ENCODE data around the gene GRIK3.

The GRIK3 gene

DNA sequence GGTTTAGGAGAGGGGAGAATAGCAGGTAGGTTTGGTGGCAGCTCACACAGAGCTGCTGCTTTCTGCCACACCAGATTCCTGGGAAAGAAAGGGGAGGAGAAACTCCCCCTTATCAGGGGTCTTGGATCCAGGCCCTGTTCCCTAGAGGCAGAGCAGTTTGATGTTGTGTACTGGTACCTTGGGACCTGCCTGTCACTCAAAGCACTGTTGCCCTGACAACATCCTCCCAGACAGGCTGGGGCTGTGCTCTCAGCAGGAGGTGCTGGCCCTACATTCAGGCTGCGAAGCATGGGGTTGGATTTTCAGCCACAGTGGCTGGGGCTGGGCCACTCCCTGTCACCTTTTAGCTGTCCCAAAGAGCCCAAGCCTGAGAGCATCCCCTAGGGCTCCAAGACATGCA, 188.0 kb downstream of the GRIK3 start:
- DNase-seq: no peak

DNA sequence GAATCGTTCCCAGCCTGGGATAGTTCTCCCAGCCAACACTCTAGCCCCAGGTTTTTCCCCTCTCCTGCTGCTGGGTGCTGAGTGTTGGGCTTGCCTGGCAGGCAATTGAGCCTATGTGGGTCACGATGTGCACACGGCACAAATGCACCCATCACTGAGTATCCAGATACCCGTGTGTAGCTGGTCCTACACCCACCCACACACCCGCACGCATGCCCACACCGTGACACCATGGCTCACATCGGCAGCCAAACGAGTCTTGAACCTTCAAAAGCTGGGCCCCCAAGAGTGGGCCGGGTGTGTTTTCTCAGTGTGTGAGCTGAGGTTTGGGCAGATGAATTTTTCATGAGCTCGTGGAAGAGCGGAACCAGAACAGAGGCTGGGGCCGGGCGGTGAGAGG, 188.5 kb downstream of the GRIK3 start:
- no peak for DNase-seq

DNA sequence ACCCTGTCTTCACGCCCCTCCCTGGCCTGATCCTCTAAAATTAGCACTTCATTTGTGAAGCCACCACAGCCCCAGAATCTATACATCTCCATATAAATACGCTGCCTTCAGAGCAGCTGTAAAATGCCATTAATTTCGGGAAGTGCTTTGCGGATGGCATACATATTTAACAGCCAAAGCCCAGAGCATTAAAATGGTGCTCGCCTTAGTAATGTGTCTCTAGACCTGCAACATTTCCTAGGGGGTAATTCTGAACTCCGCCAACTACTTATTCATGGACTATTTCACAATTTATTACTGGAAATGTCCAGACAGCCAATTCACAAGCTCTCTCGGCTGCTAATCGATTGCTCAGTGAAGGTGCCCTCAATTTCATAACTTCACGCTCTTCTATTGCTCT, 189.4 kb downstream of the GRIK3 start:
- DNase-seq: no peak

DNA sequence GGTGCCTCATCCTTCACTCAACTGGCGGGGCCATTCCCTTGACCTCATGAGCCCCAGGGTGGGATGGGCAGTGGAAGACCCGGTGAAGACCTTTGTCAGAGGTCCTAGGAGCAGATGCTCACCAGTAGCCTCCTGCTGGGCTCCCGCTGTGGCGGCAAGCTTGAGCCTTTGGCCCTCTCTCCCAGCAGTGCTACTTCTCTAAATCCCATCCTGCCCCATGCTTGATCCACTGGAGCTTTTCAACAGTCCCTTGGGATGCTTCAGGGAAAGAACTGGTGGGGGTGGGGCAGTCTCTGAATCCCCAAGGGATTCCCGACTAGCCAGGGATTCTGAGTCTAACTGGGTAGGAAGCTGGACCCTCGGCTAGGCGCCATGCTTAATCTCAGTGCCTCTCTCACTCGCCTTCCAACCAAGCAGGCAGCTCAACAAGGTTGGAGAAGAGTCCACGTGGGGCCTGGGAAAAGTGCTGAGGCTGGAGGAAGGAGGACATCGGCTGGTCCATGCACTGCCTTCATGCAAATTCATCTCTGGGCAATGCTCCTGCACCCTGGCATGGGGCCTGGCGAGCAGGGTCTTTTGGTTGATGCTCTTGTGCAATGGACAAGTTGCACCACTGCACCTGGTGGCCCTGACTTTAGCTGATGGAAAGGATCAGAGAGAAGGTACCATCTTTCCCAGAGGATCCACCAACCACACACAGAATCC, 190.3 kb downstream of the GRIK3 start:
- DNase-seq: no peak

DNA sequence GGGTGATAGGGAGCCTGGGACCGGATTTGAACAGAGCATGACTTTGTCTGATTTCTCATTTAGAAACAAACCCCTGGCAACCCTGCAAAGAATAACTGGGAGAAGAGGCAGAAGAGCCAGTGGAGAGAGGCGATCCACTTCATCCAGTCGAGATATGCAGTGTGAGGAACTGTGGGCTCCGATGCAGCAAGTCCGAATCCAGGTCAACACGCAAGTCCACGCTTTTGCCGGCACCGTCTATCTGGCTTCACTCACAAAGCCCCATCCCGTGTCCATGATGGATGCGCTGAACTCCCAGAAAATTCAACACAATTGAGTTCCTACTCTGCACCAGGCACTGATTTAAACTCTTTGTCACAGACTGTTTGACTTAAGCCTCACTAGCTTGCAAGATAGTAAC, 191.3 kb downstream of the GRIK3 start:
- no peak for DNase-seq

GRCh38 chr1:36842448-36842847, 191.9 kb downstream of the GRIK3 start:
- DNase-seq: no peak

GRCh38 chr1:36839485-36839884, 194.8 kb downstream of the GRIK3 start:
- DNase-seq: no peak

DNA sequence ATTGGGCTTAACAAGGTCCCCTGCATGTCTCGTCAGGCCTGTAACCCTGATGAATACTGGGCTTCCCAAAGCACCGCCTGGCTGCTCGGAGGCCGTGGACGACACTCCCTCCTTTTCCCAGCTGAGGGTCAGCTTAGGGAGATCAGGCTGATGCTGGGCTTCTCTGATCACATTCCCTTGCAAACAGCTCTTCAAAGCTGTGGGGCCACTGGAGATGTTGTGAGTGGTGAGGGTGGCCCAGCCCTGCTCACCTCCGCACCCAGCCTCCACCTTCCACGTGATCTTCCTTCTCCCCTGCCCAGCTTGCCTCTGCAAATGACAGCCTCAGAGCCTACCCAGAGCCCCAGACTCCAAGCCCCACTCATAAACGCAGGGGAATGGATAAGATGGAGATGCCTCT, 195.4 kb downstream of the GRIK3 start:
- no peak for DNase-seq

GRCh38 chr1:36836916-36837315, 197.4 kb downstream of the GRIK3 start:
- no peak for DNase-seq

- no peak for DNase-seq
Measured at GRCh38 chr1:36836196-36836883, 198.0 kb downstream of the GRIK3 start.

DNA sequence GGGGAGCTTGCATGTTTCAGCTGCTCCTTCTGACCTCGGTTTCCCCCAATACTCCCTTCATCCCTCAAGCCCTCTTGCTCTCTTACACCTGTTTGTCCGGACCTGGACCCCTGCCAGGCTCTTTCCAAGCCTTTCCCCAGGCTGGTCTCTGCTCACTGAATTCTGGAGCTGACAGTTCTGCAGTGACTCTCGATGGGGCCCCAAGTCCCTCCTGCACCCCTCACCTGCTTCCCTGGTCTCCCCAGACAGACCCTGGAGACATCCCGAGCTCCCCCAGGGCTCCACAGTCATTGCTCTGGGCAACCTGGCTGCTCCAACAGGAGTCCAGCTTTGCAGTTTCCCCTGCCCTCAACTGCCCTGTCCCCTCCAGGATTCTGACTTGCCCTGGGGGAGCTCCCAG, 198.6 kb downstream of the GRIK3 start:
- no peak for DNase-seq

- no peak for DNase-seq
Measured at GRCh38 chr1:36835017-36835695, 199.2 kb downstream of the GRIK3 start.

GRCh38 chr1:36834586-36834985, 199.7 kb downstream of the GRIK3 start:
- DNase-seq: no peak

DNA sequence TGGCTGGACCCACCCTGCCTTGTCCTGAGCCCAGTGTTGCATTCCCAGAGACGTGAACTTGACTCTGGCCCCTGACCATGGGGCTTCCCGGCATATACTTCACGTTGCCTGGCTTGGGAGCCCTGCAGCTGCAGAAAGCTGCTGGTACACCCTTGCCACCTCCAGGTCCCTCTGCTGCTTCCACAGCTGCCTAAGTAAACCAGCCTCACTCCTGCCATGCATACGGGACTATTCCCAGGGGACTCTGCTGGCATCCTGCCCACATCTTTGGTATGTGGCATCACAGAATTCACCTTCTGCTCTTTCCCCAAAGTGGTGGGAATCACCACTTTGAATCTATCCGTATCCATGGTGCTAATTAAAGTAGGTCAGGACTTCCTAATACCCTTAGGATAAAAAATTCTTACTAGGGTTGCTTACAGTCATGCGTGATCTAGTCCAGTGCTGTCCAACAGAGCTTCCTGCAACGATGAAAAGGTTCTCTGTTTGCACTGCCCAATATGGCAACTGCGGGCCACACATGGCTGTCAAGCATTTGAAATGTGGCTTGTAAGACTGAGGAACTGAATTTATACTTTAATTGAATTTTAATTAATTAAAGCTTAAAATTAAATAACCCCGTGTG, 203.0 kb downstream of the GRIK3 start:
- DNase-seq: no peak

GRCh38 chr1:36829961-36830360, 204.4 kb downstream of the GRIK3 start:
- DNase-seq: no peak

- DNase-seq: no peak
Measured at GRCh38 chr1:36829066-36829465, 205.2 kb downstream of the GRIK3 start.

DNA sequence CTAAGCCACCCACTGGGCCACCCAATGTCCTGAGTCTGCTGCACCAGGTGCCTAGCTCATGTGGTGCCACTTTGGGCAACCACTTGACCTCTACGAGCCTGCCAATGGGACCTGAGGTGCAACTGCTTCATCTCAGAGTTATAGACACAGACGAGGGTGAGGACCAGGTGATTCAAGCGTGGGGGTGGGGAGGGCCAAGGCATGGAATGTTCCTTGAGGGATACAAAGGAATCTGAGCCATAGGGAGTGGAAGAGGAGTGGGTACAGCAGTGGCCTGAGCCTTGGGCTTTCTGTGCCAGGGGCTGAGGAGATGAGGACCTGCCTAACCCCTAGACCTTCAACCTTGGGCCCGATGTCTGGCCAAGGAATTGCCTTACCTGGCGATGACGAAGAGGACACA, 209.1 kb downstream of the GRIK3 start:
- DNase-seq: no peak

DNA sequence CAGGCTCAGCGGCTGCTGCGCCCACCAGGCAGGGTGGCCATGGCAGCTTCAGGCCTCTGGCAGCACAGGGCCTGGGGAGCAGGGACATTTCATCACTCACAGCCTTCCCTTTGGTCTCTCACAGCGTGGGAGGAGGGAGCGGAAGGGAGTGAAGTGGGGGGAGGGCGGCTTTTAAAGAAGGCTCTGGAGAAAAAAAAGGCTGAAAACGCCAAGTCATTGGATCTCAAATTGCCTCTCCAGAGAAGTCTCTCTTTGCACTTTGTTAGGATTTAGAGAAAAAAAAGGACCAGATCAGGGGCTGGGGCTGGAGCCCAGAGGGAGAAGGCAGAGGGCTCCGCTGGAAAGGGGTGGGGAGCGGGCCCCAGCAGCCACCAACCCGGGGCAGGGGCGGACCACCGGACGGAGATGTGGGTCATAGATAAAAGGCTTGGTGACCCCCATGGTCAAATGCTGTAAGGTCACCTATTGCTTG, 209.9 kb downstream of the GRIK3 start:
- DNase-seq: no peak

DNA sequence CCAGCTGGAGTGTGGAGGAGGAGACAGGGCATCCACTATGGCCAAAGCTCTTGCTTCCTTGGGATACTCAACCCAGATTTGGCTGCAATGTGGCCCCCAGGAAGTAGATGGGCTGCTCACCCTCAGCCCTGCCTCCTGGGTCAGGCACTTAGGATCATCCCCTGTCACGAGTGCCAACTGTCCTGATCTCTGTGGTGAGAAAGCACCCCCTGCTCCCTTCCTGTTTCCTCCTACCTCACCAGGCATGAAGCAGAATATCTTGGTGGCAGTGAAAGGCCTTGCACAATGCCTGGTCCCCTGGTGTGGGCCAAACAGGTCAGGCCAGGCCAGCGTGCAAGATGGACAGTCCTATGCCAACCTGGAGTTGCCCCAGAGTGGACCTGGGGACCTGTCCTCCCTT, 211.7 kb downstream of the GRIK3 start:
- DNase-seq: no peak

DNA sequence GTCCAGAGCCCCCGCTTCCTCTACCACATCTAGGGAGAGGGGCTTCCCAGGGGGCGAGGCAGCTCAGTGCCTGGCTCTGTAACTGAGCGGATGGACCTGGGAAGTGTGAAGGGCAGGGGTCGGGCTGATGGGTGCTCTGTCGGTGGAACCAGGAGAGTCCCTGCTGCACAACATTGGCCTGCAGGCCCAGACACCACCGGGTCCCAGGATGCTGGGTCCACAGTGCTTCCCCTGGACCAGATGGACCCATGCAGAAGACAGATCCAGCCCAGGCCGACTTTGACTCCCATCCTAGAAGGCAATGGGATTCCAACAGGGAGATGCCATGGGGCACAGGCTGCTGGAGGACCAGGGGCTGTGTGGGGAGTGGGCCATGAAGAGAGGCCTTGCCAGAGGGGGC, 212.9 kb downstream of the GRIK3 start:
- no peak for DNase-seq

GRCh38 chr1:36818771-36819170, 215.5 kb downstream of the GRIK3 start:
- no peak for DNase-seq

DNA sequence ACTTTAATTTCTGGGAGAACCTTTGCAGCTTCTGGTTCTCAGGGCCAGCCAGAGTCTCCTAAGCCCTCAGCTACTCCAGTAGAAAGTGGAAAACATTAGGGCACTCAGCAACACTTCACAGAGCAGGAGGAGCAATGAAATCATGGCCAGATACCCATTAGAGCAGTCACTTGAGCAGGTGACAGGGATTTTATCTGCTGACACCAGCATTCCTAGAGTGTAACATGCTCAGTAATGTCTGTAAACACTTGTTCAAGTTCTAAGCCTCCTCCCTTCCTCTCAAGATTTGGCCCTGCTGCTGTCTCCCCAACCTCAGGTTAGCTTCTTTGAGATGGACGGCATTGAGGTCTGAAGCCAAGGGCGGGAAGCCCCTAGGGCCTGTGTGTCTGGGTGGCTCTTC, 218.0 kb downstream of the GRIK3 start:
- no peak for DNase-seq

- DNase-seq: no peak
Measured at GRCh38 chr1:36814774-36815173, 219.5 kb downstream of the GRIK3 start.

GRCh38 chr1:36814083-36814482, 220.2 kb downstream of the GRIK3 start:
- DNase-seq: no peak
